Measurements from ENCODE around the gene PCDHB15.
"Not testable (repeated sequence)": the region's sequence is repeated elsewhere in the genome, so short reads cannot be mapped to it uniquely, and the experiment has no call there.

PCDHB15 gene

DNA sequence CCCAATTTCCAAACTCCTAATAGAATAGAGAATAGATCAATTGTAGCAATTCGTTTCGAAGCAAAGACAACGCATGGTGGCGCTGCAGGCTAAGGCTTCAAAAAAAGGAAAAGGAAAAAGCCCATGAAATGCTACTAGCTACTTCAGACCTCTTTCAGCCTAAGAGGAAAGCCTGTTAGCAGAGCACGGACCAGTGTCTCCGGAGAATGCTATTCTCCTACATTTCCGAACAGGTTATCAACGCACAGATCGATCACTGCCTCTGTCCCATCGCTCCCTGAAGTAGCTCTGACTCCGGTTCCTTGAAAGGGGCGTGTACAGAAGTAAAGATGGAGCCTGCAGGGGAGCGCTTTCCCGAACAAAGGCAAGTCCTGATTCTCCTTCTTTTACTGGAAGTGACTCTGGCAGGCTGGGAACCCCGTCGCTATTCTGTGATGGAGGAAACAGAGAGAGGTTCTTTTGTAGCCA, at the start of gene PCDHB15:
PCDHB15 (plus strand) TSS at position 146 of the 468 bp plus-strand sequence; CDS start at position 330, 184 bp downstream.
- Histone ChIP-seq H3K4me1 (ENCODE audit: insufficient read depth, low read length, severe bottlenecking) (no peaks in the 10 kb centered on the region), H3F3A (ENCODE audit: insufficient read depth, low read length) (no peaks in the 10 kb centered on the region), H3K4me2 (ENCODE audit: low read length) (no peak within 1 kb of the TSS), H3K27me3 (ENCODE audit: insufficient read depth, low read length) (no peaks in the 10 kb centered on the region), H3K36me3 (ENCODE audit: insufficient read depth, low read length) (no peaks in the 10 kb centered on the region), H2AFZ (ENCODE audit: low read length) (no peak within 1 kb of the TSS), H3K27ac (ENCODE audit: low read depth, low read length, poor library complexity, severe bottlenecking) (no peak within 1 kb of the TSS), H4K20me1 (ENCODE audit: insufficient read depth, low read length) (no peaks in the 10 kb centered on the region), H3K79me2 (ENCODE audit: insufficient read depth, low read length) (no peaks in the 10 kb centered on the region), H3K9me2 (ENCODE audit: low read depth, low read length) (no peaks in the 10 kb centered on the region), H3K4me3 (ENCODE audit: low read depth, low read length, poor library complexity, severe bottlenecking) (no peak within 1 kb of the TSS), H3K9ac (ENCODE audit: low read length) (no peak within 1 kb of the TSS), H3K9me3 (ENCODE audit: low read length) (peaks cover 5% of the 10 kb centered on the region; the same call in 1 of the 2 replicates)
- no peak for TF ChIP-seq EZH2 (IDR thresholded peaks at IDR 0.05; ENCODE audit: borderline replicate concordance, low read length)
- TF ChIP-seq, protein P1, sequence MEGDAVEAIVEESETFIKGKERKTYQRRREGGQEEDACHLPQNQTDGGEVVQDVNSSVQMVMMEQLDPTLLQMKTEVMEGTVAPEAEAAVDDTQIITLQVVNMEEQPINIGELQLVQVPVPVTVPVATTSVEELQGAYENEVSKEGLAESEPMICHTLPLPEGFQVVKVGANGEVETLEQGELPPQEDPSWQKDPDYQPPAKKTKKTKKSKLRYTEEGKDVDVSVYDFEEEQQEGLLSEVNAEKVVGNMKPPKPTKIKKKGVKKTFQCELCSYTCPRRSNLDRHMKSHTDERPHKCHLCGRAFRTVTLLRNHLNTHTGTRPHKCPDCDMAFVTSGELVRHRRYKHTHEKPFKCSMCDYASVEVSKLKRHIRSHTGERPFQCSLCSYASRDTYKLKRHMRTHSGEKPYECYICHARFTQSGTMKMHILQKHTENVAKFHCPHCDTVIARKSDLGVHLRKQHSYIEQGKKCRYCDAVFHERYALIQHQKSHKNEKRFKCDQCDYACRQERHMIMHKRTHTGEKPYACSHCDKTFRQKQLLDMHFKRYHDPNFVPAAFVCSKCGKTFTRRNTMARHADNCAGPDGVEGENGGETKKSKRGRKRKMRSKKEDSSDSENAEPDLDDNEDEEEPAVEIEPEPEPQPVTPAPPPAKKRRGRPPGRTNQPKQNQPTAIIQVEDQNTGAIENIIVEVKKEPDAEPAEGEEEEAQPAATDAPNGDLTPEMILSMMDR (IDR thresholded peaks at IDR 0.05; ENCODE audit: low read length): peak; percentile 10; the same call in 1 of the 2 replicates

DNA sequence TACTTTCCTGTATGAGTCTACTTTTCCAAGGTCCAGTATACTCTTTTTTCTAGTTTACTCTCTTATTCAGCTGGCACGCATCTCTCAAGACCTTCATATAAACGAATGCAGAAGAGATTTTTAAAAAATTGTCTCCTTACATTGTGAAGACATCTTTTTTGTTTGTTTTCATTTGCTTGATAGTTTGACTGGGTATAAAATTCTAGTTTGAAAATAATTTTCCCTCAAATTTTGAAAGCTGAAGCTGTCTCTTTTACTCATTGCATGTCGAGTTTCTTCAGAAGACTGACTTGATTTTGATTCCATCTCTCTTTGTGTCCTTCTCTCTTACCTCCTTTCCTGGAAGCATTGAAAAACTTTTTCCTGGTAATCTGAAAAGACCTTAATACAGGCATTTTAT, 48.8 kb upstream of the PCDHB15 start:
- peaks cover 3% of the 10 kb centered on the region for H3K9me3 ChIP-seq (ENCODE audit: low read length)
- H3F3A ChIP-seq (ENCODE audit: insufficient read depth, low read length): no peaks in the 10 kb centered on the region

DNA sequence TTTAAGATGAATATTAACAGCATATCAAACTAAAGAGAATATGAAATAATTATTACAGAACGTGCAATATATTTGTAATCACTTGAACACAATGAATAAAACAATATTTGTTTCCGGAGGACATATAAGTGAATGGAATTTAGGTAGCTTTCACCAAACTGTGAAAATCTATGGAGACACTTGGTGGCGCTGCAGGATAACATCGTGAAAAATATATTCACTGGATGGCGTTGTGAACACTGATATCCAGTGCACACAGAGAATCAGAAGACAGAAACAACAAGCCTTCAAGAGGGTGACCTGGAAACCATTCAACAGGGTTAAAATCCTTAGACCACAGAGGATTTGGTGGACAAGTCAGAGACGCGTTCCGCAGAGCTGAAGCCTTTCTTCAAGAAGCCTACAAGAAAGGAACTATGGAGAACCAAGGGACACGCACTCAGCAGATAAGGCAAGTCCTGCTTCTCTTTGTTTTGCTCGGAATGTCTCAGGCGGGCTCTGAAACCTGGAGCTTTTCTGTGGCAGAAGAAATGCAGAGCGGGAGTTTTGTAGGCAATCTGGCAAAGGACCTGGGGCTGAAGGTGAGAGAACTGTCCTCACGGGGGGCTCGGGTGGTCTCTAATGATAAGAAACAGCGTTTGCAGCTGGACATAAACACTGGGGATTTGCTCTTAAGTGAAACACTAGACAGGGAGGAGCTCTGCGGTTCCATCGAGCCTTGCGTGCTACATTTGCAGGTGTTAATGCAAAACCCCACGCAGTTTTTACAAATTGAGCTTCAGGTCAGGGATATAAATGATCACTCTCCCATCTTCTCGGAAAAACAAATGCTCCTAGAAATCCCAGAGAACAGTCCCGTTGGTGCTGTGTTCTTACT, 45.6 kb upstream of the PCDHB15 start, which contains the start of gene PCDHB11:
PCDHB11 (plus strand) TSS at position 269 of the 877 bp plus-strand sequence; CDS start at position 417, 148 bp downstream.
- Histone ChIP-seq H3K9ac (ENCODE audit: low read length) (no peak within 1 kb of the TSS), H3K9me3 (ENCODE audit: low read length) (peaks cover 3% of the 10 kb centered on the region), H3K4me3 (ENCODE audit: low read depth, low read length, poor library complexity, severe bottlenecking) (peak within 1 kb of the TSS; percentile 7), H4K20me1 (ENCODE audit: insufficient read depth, low read length) (no peaks in the 10 kb centered on the region), H3K27ac (ENCODE audit: low read depth, low read length, poor library complexity, severe bottlenecking) (no peak within 1 kb of the TSS), H3K27me3 (ENCODE audit: insufficient read depth, low read length) (no peaks in the 10 kb centered on the region), H2AFZ (ENCODE audit: low read length) (no peak within 1 kb of the TSS; the same call in 1 of the 2 replicates), H3K36me3 (ENCODE audit: insufficient read depth, low read length) (no peaks in the 10 kb centered on the region), H3K4me2 (ENCODE audit: low read length) (peak within 1 kb of the TSS; percentile 51), H3K4me1 (ENCODE audit: insufficient read depth, low read length, severe bottlenecking) (no peaks in the 10 kb centered on the region), H3F3A (ENCODE audit: insufficient read depth, low read length) (no peaks in the 10 kb centered on the region), H3K9me2 (ENCODE audit: low read depth, low read length) (no peaks in the 10 kb centered on the region), H3K79me2 (ENCODE audit: insufficient read depth, low read length) (no peaks in the 10 kb centered on the region)
- no peak for TF ChIP-seq EZH2 (IDR thresholded peaks at IDR 0.05; ENCODE audit: borderline replicate concordance, low read length)
- TF ChIP-seq, protein P1 (IDR thresholded peaks at IDR 0.05; ENCODE audit: low read length): peak; percentile 58; the same call in 1 of the 2 replicates

More for the DNA sequence above, 48.8 kb upstream of the PCDHB15 start:
- Histone ChIP-seq H3K4me3 (ENCODE audit: low read depth, low read length, poor library complexity, severe bottlenecking) (no peak overlapping the region), H3K79me2 (ENCODE audit: insufficient read depth, low read length) (no peaks in the 10 kb centered on the region), H3K9ac (ENCODE audit: low read length) (no peak overlapping the region), H3K4me2 (ENCODE audit: low read length) (no peak overlapping the region), H4K20me1 (ENCODE audit: insufficient read depth, low read length) (no peaks in the 10 kb centered on the region), H3K9me2 (ENCODE audit: low read depth, low read length) (no peaks in the 10 kb centered on the region), H3K4me1 (ENCODE audit: insufficient read depth, low read length, severe bottlenecking) (no peaks in the 10 kb centered on the region), H3K27me3 (ENCODE audit: insufficient read depth, low read length) (no peaks in the 10 kb centered on the region), H2AFZ (ENCODE audit: low read length) (no peak overlapping the region), H3K36me3 (ENCODE audit: insufficient read depth, low read length) (no peaks in the 10 kb centered on the region), H3K27ac (ENCODE audit: low read depth, low read length, poor library complexity, severe bottlenecking) (no peak overlapping the region)
- TF ChIP-seq EZH2 (IDR thresholded peaks at IDR 0.05; ENCODE audit: borderline replicate concordance, low read length): no peak
- TF ChIP-seq, protein P1 (IDR thresholded peaks at IDR 0.05; ENCODE audit: low read length): no peak

DNA sequence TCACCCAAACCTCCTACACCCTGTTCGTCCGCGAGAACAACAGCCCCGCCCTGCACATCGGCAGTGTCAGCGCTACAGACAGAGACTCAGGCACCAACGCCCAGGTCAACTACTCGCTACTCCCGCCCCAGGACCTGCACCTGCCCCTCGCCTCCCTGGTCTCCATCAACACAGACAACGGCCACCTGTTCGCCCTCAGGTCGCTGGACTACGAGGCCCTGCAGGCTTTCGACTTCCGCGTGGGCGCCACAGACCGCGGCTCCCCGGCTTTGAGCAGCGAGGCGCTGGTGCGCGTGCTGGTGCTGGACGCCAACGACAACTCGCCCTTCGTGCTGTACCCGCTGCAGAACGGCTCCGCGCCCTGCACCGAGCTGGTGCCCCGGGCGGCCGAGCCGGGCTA, 44.1 kb upstream of the PCDHB15 start:
- not testable (repeated sequence) for H3K4me3 ChIP-seq (ENCODE audit: low read depth, low read length, poor library complexity, severe bottlenecking); H3K36me3 ChIP-seq (ENCODE audit: insufficient read depth, low read length); H3K27me3 ChIP-seq (ENCODE audit: insufficient read depth, low read length); H3K9ac ChIP-seq (ENCODE audit: low read length); H3K4me1 ChIP-seq (ENCODE audit: insufficient read depth, low read length, severe bottlenecking); H3F3A ChIP-seq (ENCODE audit: insufficient read depth, low read length); H3K4me2 ChIP-seq (ENCODE audit: low read length); H4K20me1 ChIP-seq (ENCODE audit: insufficient read depth, low read length); H3K27ac ChIP-seq (ENCODE audit: low read depth, low read length, poor library complexity, severe bottlenecking); H3K9me3 ChIP-seq (ENCODE audit: low read length); H2AFZ ChIP-seq (ENCODE audit: low read length); H3K9me2 ChIP-seq (ENCODE audit: low read depth, low read length); H3K79me2 ChIP-seq (ENCODE audit: insufficient read depth, low read length)

DNA sequence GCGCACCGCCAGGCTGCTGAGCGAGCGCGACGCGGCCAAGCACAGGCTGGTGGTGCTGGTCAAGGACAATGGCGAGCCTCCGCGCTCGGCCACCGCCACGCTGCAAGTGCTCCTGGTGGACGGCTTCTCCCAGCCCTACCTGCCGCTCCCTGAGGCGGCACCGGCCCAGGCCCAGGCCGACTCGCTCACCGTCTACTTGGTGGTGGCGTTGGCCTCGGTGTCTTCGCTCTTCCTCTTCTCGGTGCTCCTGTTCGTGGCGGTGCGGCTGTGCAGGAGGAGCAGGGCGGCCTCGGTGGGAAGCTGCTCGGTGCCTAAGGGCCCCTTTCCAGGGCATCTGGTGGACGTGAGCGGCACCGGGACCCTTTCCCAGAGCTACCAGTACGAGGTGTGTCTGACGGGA, 43.5 kb upstream of the PCDHB15 start:
- H3K36me3 ChIP-seq (ENCODE audit: insufficient read depth, low read length); H3K4me3 ChIP-seq (ENCODE audit: low read depth, low read length, poor library complexity, severe bottlenecking); H4K20me1 ChIP-seq (ENCODE audit: insufficient read depth, low read length); H3K9ac ChIP-seq (ENCODE audit: low read length); H3F3A ChIP-seq (ENCODE audit: insufficient read depth, low read length); H3K79me2 ChIP-seq (ENCODE audit: insufficient read depth, low read length); H3K9me3 ChIP-seq (ENCODE audit: low read length); H3K4me2 ChIP-seq (ENCODE audit: low read length); H3K27ac ChIP-seq (ENCODE audit: low read depth, low read length, poor library complexity, severe bottlenecking); H3K27me3 ChIP-seq (ENCODE audit: insufficient read depth, low read length); H3K4me1 ChIP-seq (ENCODE audit: insufficient read depth, low read length, severe bottlenecking); H2AFZ ChIP-seq (ENCODE audit: low read length); H3K9me2 ChIP-seq (ENCODE audit: low read depth, low read length): not testable (repeated sequence)

Data from OCI-LY1 (cell line).